ENCODE data around the gene CD200R1. TPM values are rescaled to one million over a fixed set of nuclear protein-coding genes. Genes with fewer than 3 reads are reported as not detected.

Gene CD200R1
- total and polyA plus RNA-seq, 2 of the 4 experiments (the other 2 are of a cell fraction), result under 0.01 to 0.05 TPM

- intact Hi-C loops (cut with micrococcal nuclease), result no loop called here
- Histone ChIP-seq H3K9ac (ENCODE audit: low read depth, low read length) (no peak overlapping the region), H3K4me3 (ENCODE audit: insufficient read depth, low read depth, low read length) (no peak overlapping the region), H3K56ac (ENCODE audit: extremely low read depth, insufficient read depth, low read length) (no peak overlapping the region), H3K14ac (replicated peaks; ENCODE audit: low read depth, low read length) (no peak overlapping the region), H2AK9ac (replicated peaks; ENCODE audit: low read depth, low read length, poor library complexity) (no peak overlapping the region), H3K9me3 (ENCODE audit: control insufficient read depth, insufficient read depth, low read length) (no peaks in the 10 kb centered on the region), H3K23ac (ENCODE audit: low read depth, low read length) (no peak overlapping the region), H3K9me1 (ENCODE audit: insufficient read depth, low read length) (no peaks in the 10 kb centered on the region), H4K8ac (ENCODE audit: low read depth in 2 of 2, low read length in 2 of 2) (no peak overlapping the region), H2BK5ac (ENCODE audit: low read depth, low read length, poor library complexity, severe bottlenecking) (no peak overlapping the region), H3K18ac (ENCODE audit: low read depth, low read length) (no peak overlapping the region), H2AK5ac (ENCODE audit: low read depth, low read length) (no peak overlapping the region), H3K79me1 (ENCODE audit: low read depth in 1 of 2, low read length in 2 of 2) (no peaks in the 10 kb centered on the region), H4K91ac (ENCODE audit: insufficient read depth, low read depth, low read length) (no peak overlapping the region), H3K36me3 (ENCODE audit: control insufficient read depth, insufficient read depth, low read length) (no peaks in the 10 kb centered on the region), H3K4me1 (ENCODE audit: control insufficient read depth, insufficient read depth, low read length) (peaks cover 3% of the 10 kb centered on the region; the same call in 1 of the 2 replicates), H3K4me2 (ENCODE audit: low read depth, low read length) (no peak overlapping the region), H3K27me3 (ENCODE audit: control insufficient read depth, insufficient read depth, low read length) (no peaks in the 10 kb centered on the region), H3K27ac (ENCODE audit: insufficient read depth, low read length) (no peak overlapping the region), H2BK15ac (ENCODE audit: low read depth, low read length) (no peak overlapping the region), H2BK20ac (ENCODE audit: low read depth, low read length) (no peak overlapping the region), H2BK120ac (ENCODE audit: low read depth, low read length) (no peak overlapping the region), H2AFZ (replicated peaks; ENCODE audit: low read length, poor library complexity) (no peak overlapping the region), H4K5ac (ENCODE audit: low read depth, low read length) (no peak overlapping the region), H4K20me1 (ENCODE audit: insufficient read depth, low read length) (no peaks in the 10 kb centered on the region), H3K4ac (ENCODE audit: low read depth, low read length) (no peak overlapping the region)
- ATAC-seq (ENCODE audit: low read depth), result no peak
- no peak for DNase-seq
- ChIA-PET POLR2A (ENCODE audit: unreplicated experiment) (no interaction called here), CTCF (interaction anchor here (0.6 kb wide), 1 partner anchor 74 kb away, joined by 5 read pairs; no protein-coding TSS in a partner anchor)
- TF ChIP-seq RFX5 (IDR thresholded peaks at IDR 0.05; ENCODE audit: low read depth, low read length) (no peak), NFE2L2 (IDR thresholded peaks at IDR 0.05; ENCODE audit: low read depth, low read length) (no peak), USF2 (IDR thresholded peaks at IDR 0.05; ENCODE audit: low read depth, low read length) (no peak), SMC3 (IDR thresholded peaks at IDR 0.05; ENCODE audit: low read depth, low read length) (no peak), CTCF (conservative IDR thresholded peaks at IDR 0.05; ENCODE audit: low read depth, low read length) (no peak), MXI1 (IDR thresholded peaks at IDR 0.05; ENCODE audit: borderline replicate concordance, low read depth, low read length) (no peak), RAD21 (IDR thresholded peaks at IDR 0.05; ENCODE audit: low read length) (no peak), FOS (IDR thresholded peaks at IDR 0.05; ENCODE audit: low read depth, low read length) (no peak), RCOR1 (IDR thresholded peaks at IDR 0.05; ENCODE audit: insufficient replicate concordance, low read length) (no peak), CHD1 (IDR thresholded peaks at IDR 0.05; ENCODE audit: low read depth, low read length) (no peak), POLR2A (IDR thresholded peaks at IDR 0.05; ENCODE audit: low read depth, low read length) (no peak), MAZ (IDR thresholded peaks at IDR 0.05; ENCODE audit: borderline replicate concordance, low read depth, low read length) (no peak), MAFK (IDR thresholded peaks at IDR 0.05; ENCODE audit: low read depth, low read length) (no peak), BHLHE40 (IDR thresholded peaks at IDR 0.05; ENCODE audit: low read depth, low read length) (no peak)
- in situ Hi-C loops (cut with MboI; ENCODE audit: low sequenced_read_pairs), result no loop called here
- BruUV-seq (replicated peaks), result no TSS peak
- dilution Hi-C loops (cut with HindIII; ENCODE audit: low sequenced_read_pairs, unreplicated experiment), result no loop called here
- WGBS, 2 experiments (ENCODE audit: extremely low coverage in 2 of 2, insufficient read length in 1 of 2), result no CpG with 5 or more reads among the region's 1 CpG
These were observed 77.1 kb downstream of the CD200R1 start for GRCh38 chr3:112897791-112898190.
